NCI-H524 treated with DMSO at 0.1 percent for 48 hours (cell line): Measurements from ENCODE around the gene HYAL2.
"Not testable (repeated sequence)": the region's sequence is repeated elsewhere in the genome, so short reads cannot be mapped to it uniquely, and the experiment has no call there.

Experiments used
- DNase-seq: peaks from one replicate; lab custom pipeline; 2025; lab: John Stamatoyannopoulos, UW

Gene HYAL2

GRCh38 chr3:50312041-50312440 is 10.5 kb downstream of the HYAL2 start:
- not testable (repeated sequence) for DNase-seq

GRCh38 chr3:50304601-50305000 is 17.9 kb downstream of the HYAL2 start:
- DNase-seq = no peak

GRCh38 chr3:50303013-50303815 is 19.3 kb downstream of the HYAL2 start, which contains the start of gene HYAL1:
Gene HYAL1 (minus strand): TSS chr3:50303574. CDS start chr3:50302956, 618 bp downstream.
- DNase-seq = no peak

- no peak for DNase-seq
Measured at GRCh38 chr3:50302095-50303012, 20.2 kb downstream of the HYAL2 start.

- no peak for DNase-seq
Measured at GRCh38 chr3:50300681-50301254, 21.8 kb downstream of the HYAL2 start.

GRCh38 chr3:50299929-50300680 is 22.4 kb downstream of the HYAL2 start:
- DNase-seq = no peak

GRCh38 chr3:50299638-50299928 is 23.0 kb downstream of the HYAL2 start:
- DNase-seq = no peak

- DNase-seq = no peak
Measured at GRCh38 chr3:50298836-50299637, 23.5 kb downstream of the HYAL2 start, which contains the start of the genes HYAL3 and NAA80. Gene HYAL3 (minus strand): TSS chr3:50299405. CDS start chr3:50295602, 3,803 bp downstream. Gene NAA80 (minus strand): TSS chr3:50299405. CDS start chr3:50297463, 1,942 bp downstream.

GRCh38 chr3:50297896-50298725 is 24.4 kb downstream of the HYAL2 start:
- no peak for DNase-seq

GRCh38 chr3:50297384-50297775 is 25.2 kb downstream of the HYAL2 start:
- no peak for DNase-seq

- no peak for DNase-seq
Measured at GRCh38 chr3:50296721-50297383, 25.7 kb downstream of the HYAL2 start.

GRCh38 chr3:50295553-50296431 is 26.8 kb downstream of the HYAL2 start:
- no peak for DNase-seq

- DNase-seq = no peak
Measured at GRCh38 chr3:50294492-50295403, 27.8 kb downstream of the HYAL2 start.

- no peak for DNase-seq
Measured at GRCh38 chr3:50294089-50294488, 28.5 kb downstream of the HYAL2 start.

- no peak for DNase-seq
Measured at GRCh38 chr3:50293079-50293801, 29.3 kb downstream of the HYAL2 start.
